SU-DHL-6 (cell line): ENCODE measurements around the gene ELAVL3.

Experiments used
- H2AFZ ChIP-seq: fragments of 200-600 bp; sonication (generic); 2 replicates; pipeline ENCODE4 v1.6.1; 2014; ENCODE audit warnings: low read depth, mild to moderate bottlenecking, moderate library complexity, mixed read lengths, antibody characterized with exemption, low read length; ENCODE audit not compliant: severe bottlenecking
- H3F3A ChIP-seq: fragments of 200-600 bp; shearing (Covaris generic); 2 replicates; pipeline ENCODE4 v1.6.0; 2016; ENCODE audit warnings: antibody characterized with exemption, mild to moderate bottlenecking; ENCODE audit not compliant: insufficient read depth
- H3K27ac ChIP-seq: fragments of 200-600 bp; sonication (generic); 2 replicates; pipeline ENCODE4 v1.5.1; 2016; ENCODE audit warnings: low read depth, mild to moderate bottlenecking, low read length, moderate library complexity, mixed read lengths
- H3K27me3 ChIP-seq: fragments of 200-600 bp; sonication (generic), shearing (Covaris generic); 2 replicates; pipeline ENCODE4 v1.6.0; 2014; ENCODE audit warnings: mild to moderate bottlenecking, low read length
- H3K36me3 ChIP-seq: fragments of 200-600 bp; sonication (generic); 2 replicates; pipeline ENCODE4 v1.6.1; 2014; ENCODE audit warnings: mild to moderate bottlenecking, low read length, mixed read lengths
- H3K4me2 ChIP-seq: fragments of 300-600, 200-600 bp; shearing (Covaris generic), sonication (generic); 2 replicates; pipeline ENCODE4 v1.6.0; 2014; ENCODE audit warnings: low read length, low read depth, mild to moderate bottlenecking; ENCODE audit not compliant: poor library complexity, severe bottlenecking
- H3K4me3 ChIP-seq: fragments of 200-600 bp; sonication (generic); 2 replicates; pipeline ENCODE4 v1.5.1; 2014; ENCODE audit warnings: antibody characterized with exemption, low read length, mild to moderate bottlenecking, mixed read lengths; ENCODE audit not compliant: insufficient read depth, poor library complexity, severe bottlenecking
- H3K79me2 ChIP-seq: fragments of 200-600 bp; sonication (generic); 2 replicates; pipeline ENCODE4 v1.6.1; 2014; ENCODE audit warnings: mild to moderate bottlenecking, low read length, moderate library complexity; ENCODE audit not compliant: insufficient read depth
- H3K9ac ChIP-seq: fragments of 200-600 bp; sonication (generic); 2 replicates; pipeline ENCODE4 v1.7.0; 2014; ENCODE audit warnings: mild to moderate bottlenecking, low read length
- H3K9me2 ChIP-seq: fragments of 200-600 bp; sonication (generic); replicated peaks from 2 replicates; pipeline ENCODE4 v1.6.1; 2014; ENCODE audit warnings: low read length; ENCODE audit not compliant: insufficient read depth
- H3K9me3 ChIP-seq: fragments of 200-600 bp; sonication (generic); 2 replicates; pipeline ENCODE4 v1.6.1; 2014; ENCODE audit warnings: low read length, mixed read lengths; ENCODE audit not compliant: insufficient read depth
- H4K20me1 ChIP-seq: fragments of 200-600 bp; sonication (generic); 2 replicates; pipeline ENCODE4 v1.6.1; 2014; ENCODE audit warnings: low read depth, mild to moderate bottlenecking, antibody characterized with exemption, low read length, moderate library complexity, mixed read lengths
- CTCF ChIP-seq: fragments of 200-600 bp; sonication (generic); IDR thresholded peaks from one replicate; pipeline ENCODE4 v1.5.1; 2017; ENCODE audit warnings: antibody characterized with exemption, mild to moderate bottlenecking, low read length, moderate library complexity; ENCODE audit not compliant: insufficient read depth, poor library complexity, severe bottlenecking
- EZH2phosphoT487 ChIP-seq: fragments of 200-600 bp; sonication (generic), shearing (Covaris generic); conservative IDR thresholded peaks from 2 replicates; pipeline ENCODE4 v1.6.1; 2018; ENCODE audit warnings: mild to moderate bottlenecking, antibody characterized with exemption, low read length, moderate library complexity, mixed read lengths

ELAVL3 gene

GRCh38 chr19:11486661-11487503 lies 6.0 kb upstream of the ELAVL3 start:
- Histone ChIP-seq H3K4me3 (no peak overlapping the region), H3K9me3 (no peaks in the 10 kb centered on the region), H3K79me2 (no peaks in the 10 kb centered on the region), H3K27me3 (no peaks in the 10 kb centered on the region), H3K9me2 (no peaks in the 10 kb centered on the region), H3K36me3 (no peaks in the 10 kb centered on the region), H3K9ac (no peak overlapping the region), H3K27ac (no peak overlapping the region), H3K4me2 (no peak overlapping the region), H2AFZ (no peak overlapping the region), H4K20me1 (no peaks in the 10 kb centered on the region), H3F3A (no peaks in the 10 kb centered on the region)
- TF ChIP-seq CTCF (no peak), EZH2phosphoT487 (no peak)

GRCh38 chr19:11485245-11485837 lies 4.5 kb upstream of the ELAVL3 start:
- TF ChIP-seq CTCF: no peak
- TF ChIP-seq EZH2phosphoT487: no peak
- Histone ChIP-seq H3K79me2 (no peaks in the 10 kb centered on the region), H3K9me2 (no peaks in the 10 kb centered on the region)

GRCh38 chr19:11483366-11484111 lies 2.7 kb upstream of the ELAVL3 start:
- Histone ChIP-seq H3K36me3 (no peaks in the 10 kb centered on the region), H3K79me2 (no peaks in the 10 kb centered on the region), H3K9me3 (no peaks in the 10 kb centered on the region), H3K9me2 (no peaks in the 10 kb centered on the region), H3K4me2 (peak overlapping the region; percentile 62), H3K27ac (no peak overlapping the region), H3K27me3 (no peaks in the 10 kb centered on the region), H2AFZ (no peak overlapping the region), H3K4me3 (no peak overlapping the region), H4K20me1 (no peaks in the 10 kb centered on the region), H3F3A (no peaks in the 10 kb centered on the region), H3K9ac (peak overlapping the region; percentile 68; the same call in 1 of the 2 replicates)
- TF ChIP-seq CTCF (no peak), EZH2phosphoT487 (no peak)

More at GRCh38 chr19:11485245-11485837, 4.5 kb upstream of the ELAVL3 start:
- Histone ChIP-seq H4K20me1 (no peaks in the 10 kb centered on the region), H3K4me3 (no peak overlapping the region), H2AFZ (no peak overlapping the region), H3K27me3 (no peaks in the 10 kb centered on the region), H3K9ac (no peak overlapping the region), H3K4me2 (no peak overlapping the region), H3K9me3 (no peaks in the 10 kb centered on the region), H3F3A (no peaks in the 10 kb centered on the region), H3K27ac (no peak overlapping the region), H3K36me3 (no peaks in the 10 kb centered on the region)
